RPMI8226 (cell line): ENCODE results near the gene PLPP7.
A peak's percentile ranks its signal among the peaks of the same experiment; 100 is the strongest.
"Not testable (repeated sequence)": the region's sequence is repeated elsewhere in the genome, so short reads cannot be mapped to it uniquely, and the experiment has no call there.

Experiments used
- DNase-seq: peaks from one replicate; pipeline ENCODE4 v3.0.0-alpha.2; 2015

The PLPP7 gene

DNA sequence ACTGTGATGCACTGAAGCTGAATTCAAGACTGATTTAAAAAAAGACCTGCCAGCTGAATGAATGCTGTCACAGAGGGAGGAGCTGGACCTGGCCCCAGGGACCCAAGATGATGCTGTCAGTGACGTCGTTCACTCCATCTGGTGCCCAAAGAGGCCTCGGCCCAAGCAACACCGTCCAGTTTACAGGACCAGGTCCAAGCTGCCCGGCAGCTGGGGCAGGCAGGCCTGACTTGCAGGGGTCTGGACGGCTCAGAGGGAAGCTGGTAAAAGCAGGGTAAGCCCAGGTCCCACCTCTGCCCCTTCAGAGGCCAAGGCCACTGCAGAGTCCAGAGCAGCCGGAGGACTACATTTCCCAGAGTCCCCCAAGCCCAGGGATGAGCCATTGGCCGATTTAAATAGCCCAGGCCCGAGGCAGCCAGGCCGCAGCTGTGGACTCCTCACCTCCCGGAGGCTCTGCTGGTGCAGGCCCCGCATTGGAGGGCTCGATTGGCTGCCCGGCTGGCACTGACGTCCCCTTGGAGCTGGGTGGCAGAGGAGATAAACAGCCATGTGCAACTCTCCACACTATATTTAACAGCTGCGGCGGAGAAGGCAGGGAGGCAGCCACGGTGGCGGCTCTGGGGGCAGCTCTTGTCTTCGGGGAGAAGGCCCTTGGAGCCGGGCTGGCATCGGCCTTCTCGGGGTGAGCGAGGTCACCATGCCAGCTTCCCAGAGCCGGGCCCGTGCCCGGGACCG, at the start of gene PLPP7:
PLPP7 (plus strand) TSS at position 423 of the 735 bp plus-strand sequence; CDS start at position 698, 275 bp downstream.
- DNase-seq, result no peak

DNA sequence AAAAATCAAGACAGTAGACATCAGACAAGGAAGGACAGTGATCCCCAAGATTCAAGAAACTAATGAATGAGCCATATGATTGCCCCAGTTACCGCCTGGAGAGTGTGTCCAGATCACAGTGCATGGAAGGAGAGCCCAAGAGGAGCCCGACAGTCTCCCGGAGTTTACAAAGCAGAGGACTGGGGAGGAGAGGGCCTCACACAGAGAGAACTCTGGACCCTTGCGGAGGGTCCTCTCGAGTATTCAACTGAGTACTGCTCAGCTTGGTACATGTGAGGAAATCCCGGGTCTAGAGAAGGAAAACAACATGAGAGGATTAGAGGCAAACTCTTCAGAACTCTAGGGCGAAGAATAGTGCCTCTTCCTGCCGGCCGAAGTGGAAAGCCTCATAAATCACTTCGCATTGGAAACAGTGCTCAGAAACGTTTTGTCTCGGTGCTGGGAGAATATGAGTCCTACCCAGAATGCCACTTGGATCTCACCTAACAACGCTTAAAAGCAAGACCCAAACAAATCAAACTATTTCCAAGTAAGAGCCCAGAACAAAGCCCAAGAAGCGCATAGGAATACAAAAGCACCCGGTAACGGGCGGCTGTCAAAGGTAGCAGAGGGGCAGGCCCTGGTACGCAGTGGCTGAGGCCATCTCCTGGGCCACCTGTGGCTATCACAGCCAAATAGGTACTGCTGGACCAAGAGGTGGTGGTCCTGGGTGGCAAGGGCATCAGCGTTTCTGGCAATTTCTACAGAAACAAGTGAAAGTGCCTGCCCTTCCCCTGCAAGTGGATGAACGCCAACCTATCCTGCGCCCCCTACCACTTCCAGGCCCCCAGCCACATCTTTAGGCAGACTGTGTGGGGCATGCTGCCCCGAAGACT, 49.2 kb upstream of the PLPP7 start:
- DNase-seq, result no peak

- DNase-seq, result not testable (repeated sequence)
Measured at GRCh38 chr9:131244331-131244730, 45.2 kb upstream of the PLPP7 start.

- DNase-seq, result no peak
Measured at GRCh38 chr9:131246618-131247017, 42.9 kb upstream of the PLPP7 start.

DNA sequence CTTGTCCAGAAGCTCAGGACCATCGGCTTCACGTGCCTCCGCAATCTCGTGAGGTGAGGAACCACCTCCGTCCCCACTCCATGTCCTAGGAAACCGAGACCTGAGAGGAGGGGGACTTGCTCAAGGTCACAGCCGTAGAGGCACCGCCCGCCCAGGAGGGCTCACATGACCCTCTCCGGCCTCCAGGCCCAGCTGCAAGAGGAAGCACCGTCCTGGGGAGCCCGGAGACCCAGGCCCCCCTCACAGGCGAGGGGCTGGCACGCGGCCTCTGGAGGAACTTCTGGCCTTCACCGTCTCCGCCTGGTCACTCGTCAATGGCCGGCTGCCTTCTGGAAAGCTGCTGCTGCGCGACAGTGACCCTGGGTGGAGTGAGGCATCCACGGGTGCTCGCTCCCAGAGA, 37.4 kb upstream of the PLPP7 start:
- DNase-seq, result no peak

GRCh38 chr9:131253891-131254491, 35.5 kb upstream of the PLPP7 start:
- no peak for DNase-seq

DNA sequence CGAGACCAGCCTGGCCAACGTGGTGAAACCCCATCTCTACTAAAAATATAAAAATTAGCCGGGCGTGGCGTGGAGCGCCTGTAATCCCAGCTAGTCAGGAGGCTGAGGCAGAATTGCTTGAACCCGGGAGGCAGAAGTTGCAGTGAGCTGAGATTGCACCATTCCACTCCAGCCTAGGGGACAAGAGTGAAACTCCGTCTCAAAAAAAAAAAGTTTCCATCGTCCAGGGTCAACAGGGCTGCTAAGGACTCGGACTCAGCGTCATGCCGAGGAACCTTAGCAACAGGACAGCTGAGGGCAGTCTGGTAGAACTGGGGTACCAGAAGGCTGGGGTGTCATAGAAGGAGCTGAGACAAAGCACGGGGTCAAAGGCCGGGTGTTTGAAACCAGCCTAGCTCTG, 34.9 kb upstream of the PLPP7 start:
- no peak for DNase-seq

GRCh38 chr9:131255676-131256197, 33.8 kb upstream of the PLPP7 start:
- DNase-seq, result no peak

DNA sequence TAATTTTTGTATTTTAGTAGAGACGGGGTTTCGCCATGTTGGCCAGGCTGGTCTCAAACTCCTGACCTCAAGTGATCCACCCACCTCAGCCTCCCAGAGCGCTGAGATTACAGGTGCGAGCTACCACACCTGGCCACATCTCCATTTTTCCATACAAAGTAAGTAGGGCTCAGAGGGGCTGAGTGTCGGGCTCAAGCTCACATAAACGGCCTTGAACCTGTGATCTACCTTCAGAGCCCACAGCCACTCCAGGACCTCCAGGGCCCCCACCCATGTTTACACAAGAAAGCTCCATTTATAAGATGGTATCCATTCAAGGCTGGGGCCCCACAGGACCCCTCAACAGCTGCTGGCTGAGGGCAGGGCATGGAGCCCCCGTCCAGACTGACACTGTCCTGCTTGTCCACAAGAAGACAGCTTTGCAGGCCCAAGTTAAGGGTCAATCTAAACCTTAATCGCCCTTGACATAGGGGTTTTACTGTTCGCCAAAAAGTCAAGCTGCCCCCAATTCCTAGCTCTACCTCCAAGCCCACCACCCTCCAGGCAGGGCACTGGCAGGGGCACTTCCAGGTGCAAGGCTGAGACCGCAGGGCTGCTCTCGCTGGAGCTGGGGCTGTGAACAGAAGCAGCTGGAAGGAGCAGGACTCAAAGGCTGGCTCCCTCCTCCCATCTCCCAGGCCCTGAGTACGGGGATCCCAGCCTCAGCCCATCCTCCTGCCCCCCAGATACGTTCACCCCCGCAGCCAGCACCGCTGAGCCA, 32.1 kb upstream of the PLPP7 start:
- no peak for DNase-seq

- DNase-seq, result no peak
Measured at GRCh38 chr9:131258186-131258585, 31.3 kb upstream of the PLPP7 start.

DNA sequence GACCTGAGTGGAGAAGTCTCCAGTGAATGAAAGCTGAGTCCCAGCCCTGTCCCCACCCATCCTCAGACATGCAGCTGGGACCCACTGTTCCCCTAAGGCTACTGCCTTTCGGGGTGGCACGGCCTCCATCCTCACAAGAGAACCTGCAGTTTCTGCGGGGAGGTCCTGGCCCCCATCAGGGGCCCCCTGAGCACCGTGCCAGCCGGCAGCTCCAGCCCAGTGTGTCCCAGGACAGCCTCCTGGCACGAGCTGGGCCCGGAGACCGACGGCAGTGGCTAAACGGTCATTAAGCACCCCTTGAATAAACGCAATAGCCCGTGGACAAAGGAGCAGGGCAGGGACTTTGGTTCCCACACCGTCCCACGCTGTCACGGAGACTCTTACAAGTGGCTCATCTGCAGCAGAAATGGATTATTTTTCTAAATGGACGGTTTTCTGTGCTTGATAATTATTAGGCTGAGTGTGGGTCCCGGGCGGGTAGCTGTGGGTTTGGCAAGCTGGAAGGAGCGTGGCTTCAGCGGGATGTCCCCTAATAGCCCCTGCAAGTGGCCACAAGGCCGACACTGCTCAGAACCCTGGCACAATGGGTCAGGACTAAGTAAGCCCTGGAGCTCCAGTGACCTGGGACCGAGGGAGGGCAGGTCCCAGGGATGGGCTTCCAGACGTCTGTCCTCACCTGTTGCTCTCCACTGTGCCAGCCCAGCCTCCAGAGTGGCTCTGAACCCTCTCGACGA, 30.7 kb upstream of the PLPP7 start:
- no peak for DNase-seq

DNA sequence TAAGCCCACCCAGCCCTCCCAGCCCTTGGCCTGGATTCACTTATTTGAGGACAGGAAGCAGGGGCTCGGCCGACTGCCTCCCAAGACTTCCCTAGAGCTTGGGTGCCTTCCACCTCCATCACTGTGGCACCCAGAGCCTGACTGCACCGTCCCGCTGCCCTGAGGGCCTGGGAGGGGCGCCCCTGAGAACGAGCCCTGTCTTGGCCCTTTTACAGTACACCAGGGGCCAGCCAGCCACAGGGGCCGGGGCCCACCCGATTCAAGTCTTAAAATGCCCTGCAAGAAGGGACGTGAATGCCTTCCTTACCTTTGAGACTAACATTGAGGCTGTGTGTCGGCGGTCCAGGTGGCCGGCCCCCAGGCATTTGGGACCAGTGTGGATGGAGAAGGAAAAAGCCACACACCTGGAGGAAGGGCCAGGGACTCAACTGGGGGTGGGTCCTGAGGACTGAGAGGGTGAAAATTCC, 30.1 kb upstream of the PLPP7 start:
- DNase-seq, result no peak

GRCh38 chr9:131259916-131260597, 29.5 kb upstream of the PLPP7 start:
- no peak for DNase-seq

DNA sequence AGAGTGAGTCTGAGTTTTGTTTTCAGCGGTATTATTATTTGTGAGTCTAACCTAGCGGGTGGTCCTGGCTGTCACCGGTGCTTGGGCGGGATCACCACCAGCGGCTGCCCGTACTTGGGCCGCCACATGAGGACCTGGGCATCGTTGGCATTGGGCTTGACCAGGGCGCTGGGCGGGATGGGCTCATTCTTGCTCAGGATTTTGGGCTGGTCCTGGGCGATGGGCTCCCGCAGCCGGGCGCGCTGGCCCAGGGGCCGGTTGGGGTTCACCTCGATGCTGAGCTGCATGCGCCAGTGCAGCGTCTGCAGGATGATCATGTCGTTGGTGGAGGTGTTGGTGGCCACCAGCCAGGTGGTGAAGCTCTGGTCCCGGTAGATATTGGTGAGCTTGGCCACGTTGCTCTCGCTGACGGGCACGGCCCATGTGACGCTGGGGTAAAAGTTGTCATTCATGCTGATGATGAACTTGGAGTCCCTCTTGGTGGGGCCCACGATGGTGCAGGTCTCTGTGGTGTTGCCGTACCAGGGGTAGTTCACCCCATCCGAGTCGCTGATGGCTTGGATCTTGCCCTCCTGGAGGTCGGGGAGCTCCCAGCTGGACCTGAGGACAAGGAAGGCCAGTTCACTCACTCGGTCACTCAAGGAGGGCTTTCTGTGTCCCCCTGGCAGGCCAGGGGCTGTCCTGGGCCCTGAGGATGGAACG, 28.6 kb upstream of the PLPP7 start:
- no peak for DNase-seq

DNA sequence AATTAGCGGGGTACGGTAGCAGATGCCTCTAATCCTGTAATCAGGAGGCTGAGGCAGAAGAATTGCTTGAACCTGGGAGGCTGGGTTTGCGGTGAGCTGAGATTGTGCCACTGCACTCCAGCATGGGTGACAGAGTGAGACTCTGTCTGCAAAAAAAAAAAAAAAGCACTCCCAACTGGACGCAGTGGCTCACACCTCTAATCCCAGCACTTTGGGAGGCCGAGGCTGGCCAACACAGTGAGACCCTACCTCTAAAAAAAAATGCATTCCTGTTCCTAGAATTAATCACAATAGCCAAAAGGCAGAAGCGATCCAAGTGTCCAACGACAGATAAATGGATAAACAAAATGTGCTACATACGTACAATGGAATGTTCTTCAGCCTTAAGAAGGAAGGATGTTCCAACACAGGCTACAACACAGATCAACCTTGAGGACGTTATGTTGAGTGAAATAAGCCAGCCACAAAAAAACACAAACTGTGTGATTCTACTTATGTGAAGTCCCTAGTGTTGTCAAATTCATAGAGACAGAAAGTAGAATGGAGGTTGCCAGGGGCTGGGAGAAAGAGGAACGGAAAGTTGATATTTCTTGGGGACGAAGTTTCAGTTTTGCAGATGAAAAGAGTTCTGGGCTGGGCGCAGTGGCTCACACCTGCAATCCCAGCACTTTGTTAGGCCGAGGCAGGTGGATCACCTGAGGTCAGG, 27.0 kb upstream of the PLPP7 start:
- DNase-seq, result peak; percentile 93

- DNase-seq, result not testable (repeated sequence)
Measured at GRCh38 chr9:131263033-131263343, 26.5 kb upstream of the PLPP7 start.

DNA sequence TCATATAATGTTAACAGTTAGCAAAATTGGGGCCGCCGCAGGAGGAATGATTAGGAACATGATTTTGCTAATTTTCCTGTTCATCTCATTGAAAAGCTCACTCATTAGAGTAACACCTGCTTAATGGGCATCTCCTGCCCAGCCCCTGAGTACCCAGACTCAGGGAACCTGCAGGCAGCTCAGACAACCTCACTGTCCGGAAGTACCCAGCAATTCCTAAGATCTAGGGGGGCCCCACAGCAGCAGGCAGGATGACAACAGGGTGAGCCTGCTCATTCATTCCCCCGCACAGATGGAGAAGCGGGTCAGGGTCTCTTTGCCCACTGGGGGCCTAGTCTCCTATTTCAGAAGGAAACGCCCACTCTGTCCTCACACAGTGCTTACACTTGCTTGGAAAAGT, 25.8 kb upstream of the PLPP7 start:
- DNase-seq, result no peak

DNA sequence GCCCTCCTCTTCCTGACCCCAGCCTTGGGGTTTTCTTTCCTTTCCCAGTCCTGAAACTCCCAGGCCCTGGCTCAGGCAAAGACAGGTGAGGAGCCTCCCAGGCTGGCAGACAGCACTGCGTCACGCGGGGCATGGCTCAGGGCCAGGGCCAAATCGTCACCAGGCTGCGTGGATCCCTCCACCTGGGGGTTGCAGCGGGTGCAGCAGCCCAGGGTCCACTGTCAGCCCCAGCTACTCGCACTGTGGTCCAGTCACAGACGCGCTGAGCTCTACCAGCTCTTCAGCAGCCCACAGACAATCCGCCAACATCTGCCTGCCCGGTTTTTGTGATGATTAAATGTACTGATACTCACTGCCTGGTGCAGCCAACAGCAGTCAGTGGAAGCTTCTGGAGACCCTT, 25.3 kb upstream of the PLPP7 start:
- peak; percentile 77 for DNase-seq

DNA sequence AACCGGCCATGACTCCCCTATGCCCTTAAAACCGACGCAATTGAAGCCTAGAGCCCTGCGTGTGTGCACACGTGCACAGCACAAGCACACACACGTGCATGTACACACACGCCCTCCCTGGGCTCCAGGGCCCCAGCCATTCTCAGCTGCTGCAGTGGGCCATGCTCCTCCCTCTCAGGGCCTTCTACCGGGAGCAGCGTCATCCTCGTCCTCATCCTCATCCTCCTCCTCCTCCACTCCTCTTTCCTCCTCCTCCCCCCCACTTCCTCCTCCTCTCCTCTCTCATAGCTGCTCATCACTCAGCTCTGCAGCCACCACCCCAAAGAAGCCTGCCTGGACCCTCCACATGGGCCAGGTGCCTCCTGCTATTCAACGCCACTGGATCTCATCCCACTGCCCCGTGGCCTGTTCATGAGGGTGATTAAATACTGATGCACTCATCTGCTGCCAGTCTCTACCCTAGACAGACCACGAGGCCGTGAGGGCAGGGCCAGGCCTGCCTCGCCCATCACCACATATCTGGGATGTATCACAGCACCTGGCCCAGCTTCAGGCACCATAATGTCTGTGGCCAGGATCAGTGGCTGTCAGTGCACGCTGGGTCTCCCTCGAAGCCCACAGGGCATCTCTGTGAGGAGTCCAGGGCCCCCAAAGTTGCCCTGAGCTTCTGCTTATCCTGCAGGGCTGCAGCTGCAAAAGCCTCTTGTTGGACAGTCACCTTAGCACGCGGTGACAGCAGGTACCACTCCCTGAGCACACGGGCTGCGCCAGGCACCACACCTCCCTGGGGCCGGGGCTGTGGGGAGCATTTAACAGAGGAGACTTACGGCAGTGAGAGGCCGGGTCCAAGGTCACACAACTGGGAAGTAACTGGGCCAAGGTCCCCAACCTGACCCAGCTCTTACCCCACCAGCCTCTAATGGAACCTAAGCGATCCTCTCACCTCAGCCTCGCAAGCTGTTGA, 23.0 kb upstream of the PLPP7 start:
- DNase-seq, result no peak
